CD14-positive monocyte (primary cell): Measurements from ENCODE around the gene PBX3. TPM values are rescaled to one million over a fixed set of nuclear protein-coding genes. Genes with fewer than 3 reads are reported as not detected.
A peak's percentile ranks its signal among the peaks of the same experiment; 100 is the strongest.

ENCODE experiments used
- DNase-seq, 3 donors: peaks; one replicate each; pipeline ENCODE4 v3.0.0-alpha.2; 2011 to 2022
- H2AFZ ChIP-seq: 2 replicates; pipeline ENCODE4 v1.6.0; 2012; ENCODE audit warnings: mild to moderate bottlenecking, low read depth, low read length, inconsistent platforms; ENCODE audit not compliant: insufficient read depth, poor library complexity, severe bottlenecking
- H3K27ac ChIP-seq, 2 donors: 1 replicate in 1 of 2; 2 replicates in 1 of 2; pipeline ENCODE4 v1.5.1; 2012 to 2013; ENCODE audit warnings: low read length in 2 of 2, control low read depth in 1 of 2, inconsistent platforms in 1 of 2, low read depth in 1 of 2, mild to moderate bottlenecking in 1 of 2
- H3K27me3 ChIP-seq, 2 donors: one replicate each; pipeline versions ENCODE4 v1.6.0 to v1.6.1; 2011 to 2013; ENCODE audit warnings: low read length in 2 of 2; ENCODE audit not compliant: control insufficient read depth in 2 of 2, insufficient read depth in 2 of 2
- H3K36me3 ChIP-seq, 2 donors: replicated peaks in 1 of 2; 1 replicate in 1 of 2; 2 replicates in 1 of 2; pipeline versions ENCODE4 v1.5.1 to v1.6.1; 2012 to 2013; ENCODE audit warnings: low read length in 2 of 2, control low read depth in 1 of 2, inconsistent platforms in 1 of 2, mild to moderate bottlenecking in 1 of 2; ENCODE audit not compliant: insufficient read depth in 2 of 2, control insufficient read depth in 1 of 2
- H3K4me1 ChIP-seq, 2 donors: 1 replicate in 1 of 2; 2 replicates in 1 of 2; pipeline versions ENCODE4 v1.5.1 to v1.6.1; 2012 to 2013; ENCODE audit warnings: low read length in 2 of 2, control low read depth in 1 of 2, inconsistent platforms in 1 of 2, mild to moderate bottlenecking in 1 of 2, moderate library complexity in 1 of 2; ENCODE audit not compliant: insufficient read depth in 2 of 2, control insufficient read depth in 1 of 2
- H3K4me2 ChIP-seq: replicated peaks from 2 replicates; pipeline ENCODE3; 2012; ENCODE audit warnings: low read length, moderate library complexity, mild to moderate bottlenecking; ENCODE audit not compliant: poor library complexity, severe bottlenecking; ENCODE audit errors: extremely low read depth
- H3K4me3 ChIP-seq, 3 experiments: fragments of 200-600 bp in 1 of 3; sonication (generic) in 1 of 3; replicated peaks in 1 of 3; 1 replicate in 2 of 3; 2 replicates in 1 of 3; pipeline ENCODE4 v1.5.1; 2011 to 2013; ENCODE audit warnings: low read length in 3 of 3, mild to moderate bottlenecking in 3 of 3, control low read depth in 2 of 3, low read depth in 2 of 3, inconsistent platforms in 1 of 3, moderate library complexity in 1 of 3
- H3K79me2 ChIP-seq: 2 replicates; pipeline ENCODE4 v1.6.0; 2012; ENCODE audit warnings: mild to moderate bottlenecking, control low read depth, inconsistent platforms, low read length, moderate library complexity; ENCODE audit not compliant: insufficient read depth
- H3K9ac ChIP-seq: 2 replicates; pipeline ENCODE4 v1.6.0; 2017; ENCODE audit warnings: low read length, mild to moderate bottlenecking; ENCODE audit not compliant: insufficient read depth, poor library complexity, severe bottlenecking
- H3K9me3 ChIP-seq, 2 donors: replicated peaks in 1 of 2; 1 replicate in 1 of 2; 2 replicates in 1 of 2; pipeline versions ENCODE4 v1.5.1 to v1.6.1; 2012 to 2013; ENCODE audit warnings: low read length in 2 of 2, control low read depth in 1 of 2; ENCODE audit not compliant: control insufficient read depth in 1 of 2, insufficient read depth in 1 of 2
- H4K20me1 ChIP-seq: 2 replicates; pipeline ENCODE4 v1.6.0; 2012; ENCODE audit warnings: mild to moderate bottlenecking, low read length, control low read depth, moderate library complexity; ENCODE audit not compliant: insufficient read depth
- H3K27ac Mint-ChIP-seq, 7 donors: one replicate each; pipeline ENCODE4 v1.8.0; 2020; ENCODE audit warnings: mild to moderate bottlenecking in 7 of 7, mixed read lengths in 7 of 7, moderate library complexity in 6 of 7, inconsistent platforms in 2 of 7
- H3K27me3 Mint-ChIP-seq, 3 donors: one replicate each; pipeline ENCODE4 v1.8.0; 2021 to 2022; ENCODE audit warnings: low read depth in 3 of 3, mild to moderate bottlenecking in 3 of 3, mixed read lengths in 3 of 3, moderate library complexity in 3 of 3, inconsistent platforms in 1 of 3
- H3K36me3 Mint-ChIP-seq, 2 donors: one replicate each; pipeline ENCODE4 v1.8.0; 2020; ENCODE audit warnings: mixed read lengths in 2 of 2, inconsistent platforms in 1 of 2, mild to moderate bottlenecking in 1 of 2
- H3K4me1 Mint-ChIP-seq: one replicate; pipeline ENCODE4 v1.8.0; 2020; ENCODE audit warnings: mild to moderate bottlenecking, mixed read lengths
- H3K4me3 Mint-ChIP-seq, 2 donors: one replicate each; pipeline ENCODE4 v1.8.0; 2020; ENCODE audit warnings: mild to moderate bottlenecking in 2 of 2, mixed read lengths in 2 of 2, moderate library complexity in 1 of 2
- H3K9me3 Mint-ChIP-seq, 7 donors: one replicate each; pipeline ENCODE4 v1.8.0; 2020 to 2022; ENCODE audit warnings: mixed read lengths in 7 of 7, mild to moderate bottlenecking in 6 of 7, moderate library complexity in 6 of 7, inconsistent platforms in 2 of 7
- WGBS: methylation state at CpG from one replicate; pipeline ENCODE4 v1.1.5; 2013; ENCODE audit warnings: missing lambda C conversion rate; ENCODE audit not compliant: insufficient coverage; 5-methylcytosine and 5-hydroxymethylcytosine counted together
- intact Hi-C, 2 donors: fragments of 100-400 bp; cut with micrococcal nuclease; formaldehyde crosslinking; loops; one replicate each; pipeline versions ENCODE4 v1.15.0 to v1.15.1; 2023
- polyA plus RNA-seq, 3 donors: library from polyadenylated mRNA; depleted of rRNA in 1 of 3; unstranded in 2 of 3; stranded (reverse) in 1 of 3; fragments of 300-500 nt in 2 of 3; fragments of >200 nt in 1 of 3; fragmentation: Illumina TruSeq in 2 of 3; gene quantifications; 1 replicate in 2 of 3; 2 replicates in 1 of 3; pipeline ENCODE4 v1.2.3, GENCODE V29; 2012 to 2021
- TF ChIP-seq, protein P1 (sequence below): fragments of 200-600 bp; IDR thresholded peaks from one replicate; pipeline ENCODE4 v1.8.0; 2022; ENCODE audit warnings: antibody characterized with exemption, mild to moderate bottlenecking

The PBX3 gene
- polyA plus RNA-seq, 3 donors = 6.6 to 22.7 (median 7.1) TPM

DNA sequence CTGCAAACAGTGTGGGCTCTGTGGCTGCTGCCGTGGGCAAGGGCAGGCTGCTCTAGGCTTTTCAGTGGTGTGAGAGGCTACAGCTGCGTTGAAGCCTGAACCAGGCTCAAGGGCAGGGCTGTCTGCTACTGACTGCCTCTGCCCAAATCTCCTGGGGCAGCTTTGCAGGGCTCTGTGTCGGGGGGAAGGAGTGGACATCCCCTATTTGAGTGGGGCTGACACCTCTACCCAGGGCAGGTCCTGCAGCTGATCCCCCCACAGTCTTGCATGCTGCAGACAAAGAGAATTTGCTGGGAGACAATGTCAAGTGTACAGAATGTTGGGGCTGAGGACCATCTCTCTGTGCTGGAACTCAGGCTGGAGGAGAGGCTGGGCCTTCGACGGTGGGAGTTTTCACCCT, 240.2 kb downstream of the PBX3 start:
- 96% methylated on average over 5 of the region's 5 CpGs for WGBS
- H3K27ac ChIP-seq = no peak overlapping the region
- no peak for DNase-seq

DNA sequence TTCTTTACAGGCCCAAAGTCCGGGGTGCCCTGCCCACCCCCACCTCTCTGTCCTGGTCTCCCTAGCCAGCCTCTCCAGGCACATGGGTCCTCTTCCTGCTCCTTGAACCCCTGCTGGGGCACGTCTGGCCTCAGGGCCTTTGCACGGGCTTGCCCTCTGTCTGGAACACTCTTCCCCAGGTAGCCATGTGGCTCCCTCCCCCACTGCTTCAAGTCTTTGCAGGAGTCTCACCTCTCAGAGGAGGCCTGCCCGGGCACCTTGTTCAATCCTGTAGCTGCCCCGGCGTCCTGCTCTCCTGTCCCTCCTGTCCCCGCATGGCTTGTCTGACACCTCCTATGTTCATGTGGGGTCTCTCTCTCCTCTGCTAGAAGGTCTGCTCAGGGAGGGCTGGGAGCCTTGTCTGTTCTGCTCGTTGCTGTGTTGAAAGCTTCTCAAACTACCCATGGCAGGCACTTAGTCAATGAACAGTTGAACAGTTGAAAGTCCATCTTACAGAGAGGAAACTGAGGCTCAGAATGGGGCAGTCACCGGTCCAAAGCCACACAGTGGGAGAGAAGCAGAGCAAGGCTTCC, 241.4 kb downstream of the PBX3 start:
- DNase-seq = no peak
- Histone ChIP-seq H3K9me3 (no peaks in the 10 kb centered on the region), H3K79me2 (no peaks in the 10 kb centered on the region), H3K9ac (peak overlapping the region; percentile 15), H4K20me1 (no peaks in the 10 kb centered on the region), H3K27ac (no peak overlapping the region), H3K4me3 (no peak overlapping the region), H3K4me2 (no peak overlapping the region), H2AFZ (no peak overlapping the region), H3K27me3 (no peaks in the 10 kb centered on the region), H3K36me3 (no peaks in the 10 kb centered on the region), H3K4me1 (no peaks in the 10 kb centered on the region)
- Mint-ChIP-seq H3K4me3 (no peak overlapping the region), H3K36me3 (no peaks in the 10 kb centered on the region), H3K4me1 (no peaks in the 10 kb centered on the region), H3K9me3 (peaks cover 0 to 2% (median 0%) of the 10 kb centered on the region in 7 donors), H3K27me3 (peaks cover 0 to 2% (median 1%) of the 10 kb centered on the region in 3 donors), H3K27ac (no peak overlapping the region)
- TF ChIP-seq, protein P1, sequence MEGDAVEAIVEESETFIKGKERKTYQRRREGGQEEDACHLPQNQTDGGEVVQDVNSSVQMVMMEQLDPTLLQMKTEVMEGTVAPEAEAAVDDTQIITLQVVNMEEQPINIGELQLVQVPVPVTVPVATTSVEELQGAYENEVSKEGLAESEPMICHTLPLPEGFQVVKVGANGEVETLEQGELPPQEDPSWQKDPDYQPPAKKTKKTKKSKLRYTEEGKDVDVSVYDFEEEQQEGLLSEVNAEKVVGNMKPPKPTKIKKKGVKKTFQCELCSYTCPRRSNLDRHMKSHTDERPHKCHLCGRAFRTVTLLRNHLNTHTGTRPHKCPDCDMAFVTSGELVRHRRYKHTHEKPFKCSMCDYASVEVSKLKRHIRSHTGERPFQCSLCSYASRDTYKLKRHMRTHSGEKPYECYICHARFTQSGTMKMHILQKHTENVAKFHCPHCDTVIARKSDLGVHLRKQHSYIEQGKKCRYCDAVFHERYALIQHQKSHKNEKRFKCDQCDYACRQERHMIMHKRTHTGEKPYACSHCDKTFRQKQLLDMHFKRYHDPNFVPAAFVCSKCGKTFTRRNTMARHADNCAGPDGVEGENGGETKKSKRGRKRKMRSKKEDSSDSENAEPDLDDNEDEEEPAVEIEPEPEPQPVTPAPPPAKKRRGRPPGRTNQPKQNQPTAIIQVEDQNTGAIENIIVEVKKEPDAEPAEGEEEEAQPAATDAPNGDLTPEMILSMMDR = no peak
- intact Hi-C loops = no loop called here
- 97% methylated on average over 9 of the region's 9 CpGs for WGBS

More for the DNA sequence above, 240.2 kb downstream of the PBX3 start:
- TF ChIP-seq, protein P1 = no peak
- no peaks in the 10 kb centered on the region for H3K9me3 ChIP-seq
- Mint-ChIP-seq H3K36me3 (no peaks in the 10 kb centered on the region), H3K4me3 (no peak overlapping the region), H3K4me1 (no peaks in the 10 kb centered on the region), H3K27me3 (peaks cover 0 to 1% (median under 1%) of the 10 kb centered on the region in 3 donors), H3K27ac (no peak overlapping the region), H3K9me3 (peaks cover 0 to 4% (median 2%) of the 10 kb centered on the region in 7 donors)
- no peak overlapping the region for H2AFZ ChIP-seq
- no peaks in the 10 kb centered on the region for H4K20me1 ChIP-seq
- no peaks in the 10 kb centered on the region for H3K79me2 ChIP-seq
- H3K27me3 ChIP-seq = no peaks in the 10 kb centered on the region
- H3K4me1 ChIP-seq = no peaks in the 10 kb centered on the region
- no peak overlapping the region for H3K9ac ChIP-seq
- no peak overlapping the region for H3K4me3 ChIP-seq
- H3K36me3 ChIP-seq = no peaks in the 10 kb centered on the region
- intact Hi-C loops = no loop called here
- H3K4me2 ChIP-seq = no peak overlapping the region
